AG04450 (cell line): ENCODE results near the gene PRKN. TPM values are rescaled to one million over a fixed set of nuclear protein-coding genes. Genes with fewer than 3 reads are reported as not detected.

Experiments used
- CTCF ChIA-PET: fragments of 300-600, 350-600 bp; formaldehyde crosslinking; extraction: SDS; loops from one replicate; lab custom pipeline; 2022; ENCODE audit warnings: antibody characterized with exemption, inconsistent platforms; lab: Charles Lee
- POLR2A ChIA-PET: fragments of 350-600 bp; formaldehyde crosslinking; extraction: SDS; loops from one replicate; lab custom pipeline; 2021; ENCODE audit warnings: antibody characterized with exemption, inconsistent platforms; lab: Yijun Ruan, JAX
- DNase-seq: peaks from one replicate; pipeline ENCODE4 v3.0.0-alpha.2; 2011; ENCODE audit warnings: low read depth, low spot score
- H3K27ac ChIP-seq: one replicate; pipeline ENCODE4 v1.5.1; 2012; ENCODE audit warnings: low read depth, low read length, control low read depth
- H3K27me3 ChIP-seq: one replicate; pipeline ENCODE4 v1.6.0; 2012; ENCODE audit warnings: low read length; ENCODE audit not compliant: control insufficient read depth, insufficient read depth
- H3K4me3 ChIP-seq: 2 replicates; pipeline ENCODE4 v1.5.1; 2011; ENCODE audit warnings: mild to moderate bottlenecking, low read depth, low read length, control low read depth
- H3K9me3 ChIP-seq: 2 replicates; pipeline ENCODE4 v1.5.1; 2012; ENCODE audit warnings: low read length; ENCODE audit not compliant: control insufficient read depth, insufficient read depth
- CTCF ChIP-seq: IDR thresholded peaks from 2 replicates; pipeline ENCODE4 v1.5.1; 2011; ENCODE audit warnings: low read depth, low read length, control low read depth, inconsistent platforms
- polyA plus RNA-seq: library from polyadenylated mRNA; depleted of rRNA; stranded (reverse); fragments of >200 nt; gene quantifications from 2 replicates; pipeline ENCODE4 v1.2.3, GENCODE V29; 2011

Gene PRKN
- polyA plus RNA-seq, 1 experiment = not detected

- no peak for TF ChIP-seq CTCF
- Histone ChIP-seq H3K27ac (no peak overlapping the region), H3K27me3 (no peaks in the 10 kb centered on the region), H3K9me3 (peaks cover 15% of the 10 kb centered on the region; the same call in 1 of the 2 replicates), H3K4me3 (no peak overlapping the region)
- DNase-seq = no peak
- ChIA-PET CTCF (no interaction called here), POLR2A (no interaction called here)
Observed at GRCh38 chr6:161835500-161836215, 891.9 kb downstream of the PRKN start.

- CTCF ChIA-PET = no interaction called here
- Histone ChIP-seq H3K9me3 (peaks cover 17% of the 10 kb centered on the region), H3K27me3 (no peaks in the 10 kb centered on the region), H3K4me3 (no peak overlapping the region), H3K27ac (no peak overlapping the region)
- no peak for TF ChIP-seq CTCF
- no peak for DNase-seq
- POLR2A ChIA-PET = no interaction called here
Observed at GRCh38 chr6:161834426-161834825, 893.1 kb downstream of the PRKN start.

GRCh38 chr6:161833099-161833860, 894.3 kb downstream of the PRKN start:
- H3K27me3 ChIP-seq = no peaks in the 10 kb centered on the region
- CTCF ChIA-PET = no interaction called here

GRCh38 chr6:161832622-161833021, 894.9 kb downstream of the PRKN start:
- Histone ChIP-seq H3K4me3 (no peak overlapping the region), H3K27me3 (no peaks in the 10 kb centered on the region), H3K27ac (no peak overlapping the region), H3K9me3 (peaks cover 14% of the 10 kb centered on the region)
- CTCF ChIA-PET = no interaction called here
- no peak for DNase-seq
- POLR2A ChIA-PET = no interaction called here
- no peak for TF ChIP-seq CTCF

More at GRCh38 chr6:161833099-161833860, 894.3 kb downstream of the PRKN start:
- POLR2A ChIA-PET = no interaction called here
- Histone ChIP-seq H3K9me3 (peaks cover 13% of the 10 kb centered on the region), H3K27ac (no peak overlapping the region), H3K4me3 (no peak overlapping the region)
- no peak for DNase-seq
- TF ChIP-seq CTCF = no peak
